Bronchial epithelial cell (primary cell): ENCODE data around the gene ARF5. TPM values are rescaled to one million over a fixed set of nuclear protein-coding genes. Genes with fewer than 3 reads are reported as not detected.

Experiments
- DNase-seq: peaks from one replicate; pipeline ENCODE4 v3.0.0-alpha.2; 2010; ENCODE audit warnings: low read depth
- FAIRE-seq: peaks from 2 replicates; lab custom pipeline; 2011; peaks lifted over from hg19 to GRCh38; lab: Jason Lieb, UNC
- H3K27me3 ChIP-seq: 2 replicates; pipeline ENCODE4 v1.5.1; 2011; ENCODE audit warnings: low read length; ENCODE audit not compliant: control insufficient read depth, insufficient read depth
- H3K36me3 ChIP-seq: 2 replicates; pipeline ENCODE4 v1.5.1; 2011; ENCODE audit warnings: low read length; ENCODE audit not compliant: control insufficient read depth, insufficient read depth
- H3K4me3 ChIP-seq: 2 replicates; pipeline ENCODE4 v1.5.1; 2011; ENCODE audit warnings: mild to moderate bottlenecking, low read depth, low read length, control low read depth
- CTCF ChIP-seq: IDR thresholded peaks from 2 replicates; pipeline ENCODE4 v1.5.1; 2011; ENCODE audit warnings: mild to moderate bottlenecking, moderate library complexity, low read length, control low read depth, inconsistent platforms; ENCODE audit not compliant: insufficient read depth, severe bottlenecking
- total RNA-seq: library from RNA; depleted of rRNA; stranded (reverse); fragments of >200 nt; gene quantifications from 2 replicates; pipeline ENCODE4 v1.2.1, GENCODE V29; 2014

Gene ARF5
- total RNA-seq, 1 donor from 2014 or later, result 207 TPM

- Histone ChIP-seq H3K36me3 (no peaks in the 10 kb centered on the region), H3K4me3 (no peak overlapping the region), H3K27me3 (no peaks in the 10 kb centered on the region)
- TF ChIP-seq CTCF, result peak; percentile 37
- DNase-seq, result no peak
- FAIRE-seq, result no peak
Measured at GRCh38 chr7:127598318-127598717, 10.1 kb downstream of the ARF5 start.

- Histone ChIP-seq H3K27me3 (no peaks in the 10 kb centered on the region), H3K4me3 (no peak overlapping the region)
- no peak for FAIRE-seq
Measured at GRCh38 chr7:127600885-127601284, 12.7 kb downstream of the ARF5 start.

GRCh38 chr7:127608446-127608845 lies 20.2 kb downstream of the ARF5 start:
- H3K36me3 ChIP-seq, result no peaks in the 10 kb centered on the region
- no peak for DNase-seq
- TF ChIP-seq CTCF, result no peak
- FAIRE-seq, result no peak
- H3K4me3 ChIP-seq, result no peak overlapping the region
- no peaks in the 10 kb centered on the region for H3K27me3 ChIP-seq

More at GRCh38 chr7:127600885-127601284, 12.7 kb downstream of the ARF5 start:
- H3K36me3 ChIP-seq, result no peaks in the 10 kb centered on the region
- no peak for DNase-seq
- TF ChIP-seq CTCF, result no peak

GRCh38 chr7:127609297-127609696 lies 21.1 kb downstream of the ARF5 start:
- Histone ChIP-seq H3K36me3 (no peaks in the 10 kb centered on the region), H3K27me3 (no peaks in the 10 kb centered on the region), H3K4me3 (no peak overlapping the region)
- TF ChIP-seq CTCF, result no peak
- no peak for DNase-seq
- no peak for FAIRE-seq

- FAIRE-seq, result no peak
Measured at GRCh38 chr7:127612263-127612662, 24.1 kb downstream of the ARF5 start.

More at GRCh38 chr7:127612263-127612662, 24.1 kb downstream of the ARF5 start:
- Histone ChIP-seq H3K27me3 (peaks cover 4% of the 10 kb centered on the region), H3K36me3 (no peaks in the 10 kb centered on the region), H3K4me3 (no peak overlapping the region)
- no peak for DNase-seq
- no peak for TF ChIP-seq CTCF
